SH-SY5Y (cell line): ENCODE measurements around the gene MRPL22.

Experiments used
- GATA2 ChIP-seq: IDR thresholded peaks from 2 replicates; pipeline ENCODE4 v1.6.1; 2011; ENCODE audit warnings: mild to moderate bottlenecking, low read depth, low read length
- GATA3 ChIP-seq: IDR thresholded peaks from 2 replicates; pipeline ENCODE4 v1.6.1; 2011; ENCODE audit warnings: low read depth, mild to moderate bottlenecking, low read length, moderate library complexity

GRCh38 chr5:154945695-154946301 lies 4.9 kb downstream of the MRPL22 start:
- no peak for TF ChIP-seq GATA3
- no peak for TF ChIP-seq GATA2
